Stimulated activated naive CD8-positive, alpha-beta T cell treated with anti-CD3 and anti-CD28 coated beads, Interleukin-15, Interleukin-2, amounts not matched to agents 100 ng/mL and 50 ng/mL, for 24 hours (primary cell): ENCODE measurements around the gene GRIA4.

Experiments
- H3K27ac Mint-ChIP-seq: one replicate; pipeline ENCODE4 v1.8.0; 2021; ENCODE audit warnings: mild to moderate bottlenecking, mixed read lengths
- H3K27me3 Mint-ChIP-seq: one replicate; pipeline ENCODE4 v1.8.0; 2021; ENCODE audit warnings: mixed read lengths
- H3K36me3 Mint-ChIP-seq: one replicate; pipeline ENCODE4 v1.8.0; 2021; ENCODE audit warnings: low read depth, mixed read lengths
- H3K4me1 Mint-ChIP-seq: one replicate; pipeline ENCODE4 v1.8.0; 2021; ENCODE audit warnings: low read depth, mixed read lengths
- H3K4me3 Mint-ChIP-seq: one replicate; pipeline ENCODE4 v1.8.0; 2021; ENCODE audit warnings: mild to moderate bottlenecking, mixed read lengths
- H3K9me3 Mint-ChIP-seq: one replicate; pipeline ENCODE4 v1.8.0; 2021; ENCODE audit warnings: mixed read lengths

GRIA4 gene

DNA sequence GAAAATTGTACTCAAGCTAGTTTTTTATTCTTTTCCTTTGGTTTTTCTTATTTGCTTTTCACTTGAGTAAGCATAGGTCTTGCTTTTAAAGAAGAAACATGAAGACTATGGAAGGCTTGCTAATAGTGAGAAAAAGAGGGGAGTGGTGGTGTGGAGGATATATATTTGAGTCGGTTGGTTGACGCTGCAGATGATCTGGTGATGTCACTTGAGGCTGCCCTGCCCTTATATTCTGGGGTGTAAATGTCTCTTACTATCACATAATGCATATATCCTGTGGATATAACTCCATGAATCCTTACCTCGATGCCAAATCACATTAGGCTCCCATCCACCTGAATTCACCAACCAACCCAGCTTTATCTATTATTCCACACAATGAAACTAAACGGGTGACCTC, 2.9 kb downstream of the GRIA4 start:
- Mint-ChIP-seq H3K36me3 (no peaks in the 10 kb centered on the region), H3K27me3 (peaks cover 48% of the 10 kb centered on the region), H3K9me3 (no peaks in the 10 kb centered on the region), H3K4me3 (peak overlapping the region; percentile 23), H3K27ac (no peak overlapping the region), H3K4me1 (peaks cover 8% of the 10 kb centered on the region)

DNA sequence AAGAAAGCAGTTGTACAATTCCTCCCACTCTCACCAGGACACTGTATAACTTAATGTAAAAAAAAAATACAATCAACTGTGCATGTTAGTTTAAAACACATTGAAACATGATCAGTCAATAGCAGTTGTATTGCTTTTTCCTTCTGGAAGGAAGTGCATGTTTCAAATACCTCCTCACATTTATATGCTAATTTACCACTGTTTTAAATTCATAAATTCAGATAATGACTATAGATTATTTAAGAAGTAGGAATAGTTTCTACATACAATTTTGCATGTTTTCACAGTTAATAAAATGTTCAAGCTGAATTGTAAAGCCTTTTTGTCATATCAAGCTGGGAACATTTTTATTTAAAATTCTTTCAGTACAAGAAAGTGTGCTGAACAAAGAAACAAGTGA, 3.3 kb downstream of the GRIA4 start:
- H3K36me3 Mint-ChIP-seq: no peaks in the 10 kb centered on the region
- peaks cover 8% of the 10 kb centered on the region for H3K4me1 Mint-ChIP-seq
- H3K9me3 Mint-ChIP-seq: no peaks in the 10 kb centered on the region
- H3K27me3 Mint-ChIP-seq: peaks cover 46% of the 10 kb centered on the region
- H3K27ac Mint-ChIP-seq: no peak overlapping the region
- H3K4me3 Mint-ChIP-seq: no peak overlapping the region

DNA sequence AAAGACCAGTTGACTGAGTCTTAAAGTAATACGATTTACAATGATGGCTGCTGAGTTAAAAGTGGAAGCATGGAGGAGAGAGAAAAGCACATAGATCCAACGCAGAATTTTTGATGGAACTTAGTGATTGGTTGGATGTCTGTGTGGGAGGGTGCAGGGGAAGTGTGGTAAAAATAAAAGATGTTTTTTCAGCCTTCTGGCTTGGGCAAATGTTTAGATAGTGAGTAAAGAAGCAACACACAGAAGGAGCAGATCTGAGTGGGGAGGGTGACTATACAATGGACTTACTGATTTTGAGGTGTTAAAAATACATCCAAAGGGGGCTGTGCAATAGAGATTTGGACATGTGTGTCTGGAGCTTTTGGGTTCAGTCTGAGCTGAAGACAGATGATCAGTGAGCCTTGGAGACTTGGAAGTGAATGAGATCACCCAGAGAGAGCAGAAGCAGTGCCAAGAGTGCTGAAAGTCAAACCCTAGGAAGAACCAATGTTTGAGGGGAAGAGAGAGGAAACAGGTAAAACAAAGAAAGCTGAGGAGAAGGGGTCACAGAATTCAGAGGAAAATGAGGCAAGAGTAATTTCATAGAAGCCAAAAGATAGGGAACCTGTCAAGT, 8.6 kb downstream of the GRIA4 start:
- Mint-ChIP-seq H3K27ac (no peak overlapping the region), H3K4me1 (no peaks in the 10 kb centered on the region), H3K9me3 (no peaks in the 10 kb centered on the region), H3K27me3 (no peaks in the 10 kb centered on the region), H3K4me3 (no peak overlapping the region), H3K36me3 (no peaks in the 10 kb centered on the region)

DNA sequence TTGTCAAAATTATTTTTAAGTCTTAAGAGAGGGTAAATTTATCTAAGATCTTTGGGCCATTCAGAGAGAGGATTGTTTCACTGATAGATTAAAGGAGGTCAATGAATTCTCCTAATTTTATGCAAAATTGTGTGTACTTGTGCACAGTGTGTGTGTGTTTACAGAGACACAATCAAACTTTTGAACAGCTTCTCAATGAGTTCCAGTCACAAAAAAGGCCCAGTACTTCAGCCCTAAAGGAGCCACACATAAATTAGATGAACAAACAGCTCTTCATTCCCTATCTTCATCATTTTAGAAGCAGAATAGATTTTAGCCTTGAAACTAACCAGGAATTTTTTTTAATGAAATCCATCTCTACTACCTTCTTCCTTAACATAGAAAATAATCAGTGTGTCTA, 9.7 kb downstream of the GRIA4 start:
- no peaks in the 10 kb centered on the region for H3K4me1 Mint-ChIP-seq
- H3K9me3 Mint-ChIP-seq: no peaks in the 10 kb centered on the region
- H3K27me3 Mint-ChIP-seq: no peaks in the 10 kb centered on the region
- no peak overlapping the region for H3K4me3 Mint-ChIP-seq
- H3K36me3 Mint-ChIP-seq: no peaks in the 10 kb centered on the region
- H3K27ac Mint-ChIP-seq: no peak overlapping the region

DNA sequence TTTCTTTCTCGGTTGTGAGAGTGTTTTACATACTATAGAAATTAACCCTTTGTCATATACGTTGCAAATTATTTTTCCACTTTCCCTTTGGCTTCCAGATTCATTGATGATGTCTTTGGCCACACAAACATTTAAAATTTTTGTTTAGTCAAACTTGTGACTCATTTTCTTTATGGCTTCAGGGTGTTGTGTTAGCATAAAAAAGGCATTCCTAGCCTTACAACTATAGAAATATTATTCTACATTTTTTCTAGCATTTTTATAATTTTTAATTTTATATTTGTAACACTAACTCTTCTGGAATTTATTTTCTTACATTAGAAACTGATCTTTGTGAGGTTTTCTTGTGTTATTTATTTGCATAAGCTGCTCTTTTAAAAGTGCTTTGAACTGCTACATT, 12.1 kb downstream of the GRIA4 start:
- Mint-ChIP-seq H3K27ac (no peak overlapping the region), H3K4me3 (no peak overlapping the region), H3K36me3 (no peaks in the 10 kb centered on the region), H3K9me3 (no peaks in the 10 kb centered on the region), H3K27me3 (no peaks in the 10 kb centered on the region), H3K4me1 (no peaks in the 10 kb centered on the region)

DNA sequence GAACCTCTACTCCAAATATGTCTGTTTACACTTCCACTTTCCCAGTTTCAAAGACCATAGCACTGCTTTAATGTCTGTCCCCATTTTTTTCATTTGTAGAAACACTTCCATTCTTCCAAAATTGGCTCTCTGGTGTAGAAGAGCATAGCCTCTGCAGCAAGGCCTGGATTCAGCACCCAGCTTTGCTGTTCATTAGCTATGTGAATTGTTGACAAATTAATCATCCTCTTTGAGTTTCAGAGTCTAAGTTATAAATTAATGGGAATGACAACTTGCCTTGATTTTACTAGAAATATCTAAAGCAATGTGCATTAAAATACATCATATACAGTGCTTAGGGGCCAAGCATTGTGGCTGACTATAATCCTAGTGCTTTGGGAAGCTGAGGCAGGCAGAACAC, 22.4 kb downstream of the GRIA4 start:
- Mint-ChIP-seq H3K27ac (no peak overlapping the region), H3K27me3 (no peaks in the 10 kb centered on the region), H3K4me3 (no peak overlapping the region), H3K36me3 (no peaks in the 10 kb centered on the region), H3K9me3 (no peaks in the 10 kb centered on the region), H3K4me1 (no peaks in the 10 kb centered on the region)

DNA sequence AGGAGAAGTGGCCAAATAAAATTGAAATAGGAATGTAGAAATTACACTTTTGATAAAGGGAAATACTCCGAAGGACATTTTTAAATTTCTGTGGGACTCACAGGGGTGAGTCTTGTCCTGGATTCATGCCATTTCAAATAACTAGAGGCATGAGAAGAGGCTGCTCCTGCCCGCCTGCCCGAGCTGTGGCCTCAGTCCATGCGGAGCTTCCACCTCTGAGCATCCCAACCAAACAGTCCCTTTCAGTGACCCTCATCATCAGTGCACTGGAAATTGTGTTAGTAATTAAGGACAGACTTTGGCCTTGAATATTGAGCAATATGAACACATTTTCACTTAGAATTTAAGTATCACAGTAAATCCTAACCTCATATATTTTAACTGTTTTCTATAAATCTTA, 25.6 kb downstream of the GRIA4 start:
- H3K9me3 Mint-ChIP-seq: no peaks in the 10 kb centered on the region
- no peaks in the 10 kb centered on the region for H3K4me1 Mint-ChIP-seq

DNA sequence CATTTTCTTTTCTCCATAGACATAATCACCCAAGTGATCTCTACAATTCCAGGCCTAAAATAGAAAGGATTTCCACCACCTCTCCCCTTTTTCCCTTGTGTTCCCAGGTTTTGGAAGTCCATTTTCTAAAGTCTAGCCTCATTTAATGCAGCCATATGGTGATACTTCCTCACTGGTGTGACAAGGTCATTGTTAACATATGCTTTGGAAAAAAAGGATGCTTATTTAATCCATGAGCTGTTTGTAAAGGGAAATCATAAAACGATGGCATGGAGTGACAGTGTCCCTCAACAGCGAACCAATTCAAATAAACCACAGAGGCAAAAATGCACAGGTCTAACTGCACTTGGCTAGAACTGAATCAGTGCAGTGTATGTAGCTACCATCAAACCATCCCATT, 26.6 kb downstream of the GRIA4 start:
- Mint-ChIP-seq H3K27ac (no peak overlapping the region), H3K9me3 (no peaks in the 10 kb centered on the region), H3K4me3 (no peak overlapping the region), H3K36me3 (no peaks in the 10 kb centered on the region), H3K27me3 (no peaks in the 10 kb centered on the region), H3K4me1 (no peaks in the 10 kb centered on the region)

More for the DNA sequence above, 25.6 kb downstream of the GRIA4 start:
- Mint-ChIP-seq H3K27me3 (no peaks in the 10 kb centered on the region), H3K27ac (no peak overlapping the region), H3K4me3 (no peak overlapping the region), H3K36me3 (no peaks in the 10 kb centered on the region)

DNA sequence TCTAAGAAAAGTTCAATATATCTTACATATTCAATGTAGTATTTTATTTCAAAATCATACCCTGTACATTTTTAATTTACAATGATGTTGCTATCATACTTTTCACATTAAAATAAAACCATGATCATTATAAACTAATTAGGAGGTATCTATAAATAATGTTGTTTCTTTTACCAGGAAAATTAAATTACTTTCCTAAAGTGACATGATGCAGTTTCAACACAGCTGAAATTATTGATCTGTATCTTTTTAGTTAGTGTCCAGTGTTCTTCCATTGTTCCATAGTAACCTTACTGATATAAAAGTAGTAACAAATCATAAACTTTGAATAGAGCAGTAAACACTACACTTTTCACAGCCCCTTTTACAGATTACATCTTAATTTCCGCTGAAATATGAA, 29.7 kb downstream of the GRIA4 start:
- Mint-ChIP-seq H3K27ac (no peak overlapping the region), H3K36me3 (no peaks in the 10 kb centered on the region), H3K27me3 (no peaks in the 10 kb centered on the region), H3K9me3 (no peaks in the 10 kb centered on the region), H3K4me3 (no peak overlapping the region), H3K4me1 (no peaks in the 10 kb centered on the region)

DNA sequence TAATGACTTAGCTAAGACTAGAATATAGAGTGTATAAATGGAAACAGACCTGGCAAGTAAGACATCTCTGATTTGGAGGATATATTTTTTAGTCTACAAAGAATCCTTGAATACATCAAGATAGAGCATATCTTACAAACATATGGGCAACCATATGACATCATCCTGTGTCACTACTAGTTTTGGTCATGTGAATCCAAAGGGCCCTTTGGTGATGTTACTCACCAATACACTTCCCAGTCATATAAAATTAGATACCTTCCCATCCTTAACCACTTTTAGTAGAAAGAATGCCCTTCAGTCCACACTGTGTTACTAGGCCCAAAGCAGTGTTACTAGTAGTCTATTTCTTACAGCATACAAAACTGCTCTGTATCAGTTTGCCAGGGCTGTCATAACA, 31.6 kb downstream of the GRIA4 start:
- Mint-ChIP-seq H3K9me3 (no peaks in the 10 kb centered on the region), H3K27me3 (no peaks in the 10 kb centered on the region), H3K27ac (no peak overlapping the region), H3K4me1 (no peaks in the 10 kb centered on the region), H3K4me3 (no peak overlapping the region), H3K36me3 (no peaks in the 10 kb centered on the region)

DNA sequence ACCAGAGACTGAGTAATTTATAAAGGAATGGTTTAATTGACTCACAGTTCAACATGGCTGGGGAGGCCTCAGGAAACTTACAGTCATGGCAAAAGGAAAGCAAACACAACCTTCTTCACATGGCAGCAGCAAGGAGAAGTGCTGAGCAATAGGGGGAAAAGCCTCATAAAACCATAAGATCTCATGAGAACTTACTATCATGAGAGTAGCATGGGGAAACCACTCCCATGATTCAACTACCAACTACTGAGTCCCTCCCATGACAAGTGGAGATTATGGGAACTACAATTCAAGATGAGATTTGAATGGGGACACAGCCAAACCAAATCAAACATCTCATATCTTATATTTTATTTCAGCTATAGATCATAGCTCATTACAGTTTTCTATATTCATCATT, 33.0 kb downstream of the GRIA4 start:
- Mint-ChIP-seq H3K4me1 (no peaks in the 10 kb centered on the region), H3K27me3 (no peaks in the 10 kb centered on the region), H3K36me3 (no peaks in the 10 kb centered on the region), H3K27ac (no peak overlapping the region), H3K9me3 (no peaks in the 10 kb centered on the region), H3K4me3 (no peak overlapping the region)

DNA sequence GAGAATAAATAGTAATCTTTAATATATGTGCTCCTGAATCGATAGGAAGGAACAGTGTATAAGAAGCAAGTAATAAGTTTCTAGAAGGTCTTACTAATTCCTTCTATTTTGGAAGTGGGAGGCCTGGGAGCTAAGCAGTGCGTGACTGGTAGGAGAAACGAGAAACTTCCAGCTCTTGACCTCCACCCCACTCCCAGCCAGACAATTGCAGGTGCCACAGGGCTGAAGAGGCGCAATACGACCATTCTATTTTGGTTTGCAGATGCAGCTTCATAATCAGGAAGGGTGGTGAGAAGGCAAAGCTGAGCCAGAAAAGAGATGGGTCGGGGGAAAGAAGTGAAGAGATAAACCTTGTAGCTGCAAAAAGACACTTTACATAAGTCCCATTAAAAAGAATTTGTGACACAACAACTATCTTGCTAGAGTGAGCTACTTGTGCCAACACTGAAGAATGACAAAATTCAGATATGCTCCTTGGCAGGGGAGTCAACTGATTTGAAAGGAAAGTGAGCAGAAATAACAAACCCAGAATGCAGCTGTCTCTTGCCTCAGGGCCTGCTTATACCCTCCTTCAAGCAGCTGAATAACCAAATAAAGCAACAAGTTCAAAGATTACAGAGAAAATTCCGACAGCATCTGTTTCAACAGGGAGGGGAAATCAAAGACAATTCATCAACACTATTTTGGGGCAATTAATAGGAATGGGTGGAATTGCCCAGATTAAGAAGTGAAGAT, 35.1 kb downstream of the GRIA4 start:
- Mint-ChIP-seq H3K36me3 (no peaks in the 10 kb centered on the region), H3K27ac (no peak overlapping the region), H3K4me1 (no peaks in the 10 kb centered on the region), H3K4me3 (no peak overlapping the region), H3K27me3 (no peaks in the 10 kb centered on the region), H3K9me3 (no peaks in the 10 kb centered on the region)

DNA sequence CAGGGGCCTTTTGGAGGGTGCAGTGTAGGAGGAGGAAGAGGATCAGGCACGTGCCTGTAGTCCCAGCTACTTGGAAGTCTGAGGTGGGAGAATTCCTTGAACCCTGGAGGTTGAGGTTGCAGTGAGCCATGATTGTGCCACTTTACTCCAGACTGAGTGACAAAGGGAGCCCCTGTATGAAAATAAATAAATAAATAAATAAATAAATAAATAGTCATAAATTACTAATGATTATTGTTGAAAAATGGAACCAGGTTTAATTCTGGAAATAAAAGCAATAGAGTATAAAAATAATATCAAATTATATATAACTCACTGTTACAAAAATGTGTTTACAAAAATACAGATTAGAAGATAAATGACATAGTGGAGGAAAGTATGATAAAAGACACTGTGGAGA, 37.9 kb downstream of the GRIA4 start:
- no peak overlapping the region for H3K4me3 Mint-ChIP-seq
- H3K27me3 Mint-ChIP-seq: no peaks in the 10 kb centered on the region
- no peak overlapping the region for H3K27ac Mint-ChIP-seq
- no peaks in the 10 kb centered on the region for H3K36me3 Mint-ChIP-seq
- no peaks in the 10 kb centered on the region for H3K4me1 Mint-ChIP-seq
- H3K9me3 Mint-ChIP-seq: no peaks in the 10 kb centered on the region

DNA sequence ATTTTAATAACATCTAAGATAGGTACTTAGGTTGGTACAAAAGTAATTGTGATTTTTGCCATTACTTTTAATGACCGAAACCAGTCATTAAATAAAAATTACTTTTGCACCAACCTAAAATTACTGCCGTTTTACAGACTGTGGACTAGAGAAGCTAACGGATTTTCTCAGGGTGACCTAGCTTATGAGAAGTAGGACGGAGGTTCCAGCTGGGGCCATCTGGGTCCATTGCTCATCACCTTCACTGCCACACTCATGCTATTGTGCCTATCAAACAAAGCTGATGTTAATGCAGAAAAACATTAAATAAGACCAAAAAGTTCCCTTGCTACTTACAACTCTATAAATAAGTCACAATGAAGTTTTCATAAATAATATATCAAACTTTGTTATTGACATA, 38.9 kb downstream of the GRIA4 start:
- H3K4me3 Mint-ChIP-seq: no peak overlapping the region
- H3K4me1 Mint-ChIP-seq: no peaks in the 10 kb centered on the region
- H3K36me3 Mint-ChIP-seq: no peaks in the 10 kb centered on the region
- H3K27me3 Mint-ChIP-seq: no peaks in the 10 kb centered on the region
- H3K9me3 Mint-ChIP-seq: no peaks in the 10 kb centered on the region
- no peak overlapping the region for H3K27ac Mint-ChIP-seq

DNA sequence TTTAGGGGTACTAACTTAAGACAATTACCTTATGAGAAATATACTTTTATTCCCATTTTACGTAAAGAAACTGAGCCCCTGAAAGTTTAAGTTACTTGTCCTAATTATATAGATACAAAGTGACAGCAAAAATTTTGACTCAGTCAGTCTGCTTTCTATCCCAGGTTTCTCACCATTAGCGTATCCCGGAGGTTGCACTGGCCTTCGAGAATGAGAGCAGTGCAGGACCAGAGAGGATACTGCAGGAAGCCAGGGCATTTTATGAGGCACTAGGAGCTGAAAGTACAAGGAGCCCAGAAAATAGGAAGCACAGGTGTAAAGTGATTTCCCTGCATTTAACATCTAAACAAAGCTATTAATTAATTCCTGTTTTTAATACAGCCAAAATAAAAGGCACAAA, 55.4 kb downstream of the GRIA4 start:
- H3K36me3 Mint-ChIP-seq: no peaks in the 10 kb centered on the region
- H3K4me3 Mint-ChIP-seq: no peak overlapping the region
- no peaks in the 10 kb centered on the region for H3K9me3 Mint-ChIP-seq
- no peak overlapping the region for H3K27ac Mint-ChIP-seq
- H3K27me3 Mint-ChIP-seq: no peaks in the 10 kb centered on the region
- H3K4me1 Mint-ChIP-seq: no peaks in the 10 kb centered on the region

DNA sequence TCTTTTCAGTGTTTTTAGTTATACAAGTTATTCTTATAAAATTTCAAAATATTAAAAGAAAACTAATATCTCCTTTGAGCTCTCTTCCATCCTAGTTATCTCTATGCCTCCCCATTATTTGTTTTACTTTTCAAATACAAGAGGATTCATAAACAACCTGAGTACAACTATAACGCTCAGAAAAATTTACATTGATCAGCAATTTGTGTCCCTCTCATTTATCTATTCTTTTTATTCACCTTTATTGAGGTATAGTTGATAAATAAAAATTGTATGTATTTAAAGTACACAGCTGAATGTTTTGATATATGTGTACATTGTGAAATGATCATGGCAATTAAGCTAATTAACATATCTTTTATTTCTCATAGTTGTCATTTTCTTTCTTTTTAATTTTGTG, 57.6 kb downstream of the GRIA4 start:
- Mint-ChIP-seq H3K9me3 (peaks cover 5% of the 10 kb centered on the region), H3K4me1 (no peaks in the 10 kb centered on the region), H3K27ac (no peak overlapping the region), H3K36me3 (no peaks in the 10 kb centered on the region), H3K27me3 (no peaks in the 10 kb centered on the region), H3K4me3 (no peak overlapping the region)
